Fibroblast of skin of right quadriceps (primary cell): ENCODE data around the gene DCT.
A peak's percentile ranks its signal among the peaks of the same experiment; 100 is the strongest.
"Not testable (repeated sequence)": the region's sequence is repeated elsewhere in the genome, so short reads cannot be mapped to it uniquely, and the experiment has no call there.

Experiments
- DNase-seq: peaks from one replicate; pipeline ENCODE4 v3.0.0-alpha.2; 2013

DCT gene

GRCh38 chr13:94479616-94480015, at the start of gene DCT:
Gene DCT (minus strand): TSS chr13:94479682. CDS start chr13:94479255, 427 bp downstream.
- DNase-seq: no peak

GRCh38 chr13:94526956-94527355, 47.5 kb upstream of the DCT start:
- DNase-seq: not testable (repeated sequence)

- no peak for DNase-seq
These were observed 46.3 kb upstream of the DCT start for GRCh38 chr13:94525781-94526180.

GRCh38 chr13:94524407-94524806, 44.9 kb upstream of the DCT start:
- DNase-seq: no peak

- DNase-seq: no peak
These were observed 40.5 kb upstream of the DCT start for GRCh38 chr13:94520001-94520400.

- DNase-seq: no peak
These were observed 37.0 kb upstream of the DCT start for GRCh38 chr13:94516456-94516855.

GRCh38 chr13:94515911-94516310, 36.4 kb upstream of the DCT start:
- no peak for DNase-seq

GRCh38 chr13:94515374-94515773, 35.9 kb upstream of the DCT start:
- DNase-seq: no peak

- no peak for DNase-seq
These were observed 33.5 kb upstream of the DCT start for GRCh38 chr13:94513026-94513425.

GRCh38 chr13:94505730-94506129, 26.2 kb upstream of the DCT start:
- DNase-seq: no peak

GRCh38 chr13:94503851-94504250, 24.4 kb upstream of the DCT start:
- no peak for DNase-seq

- not testable (repeated sequence) for DNase-seq
These were observed 19.3 kb upstream of the DCT start for GRCh38 chr13:94498831-94499230.

- no peak for DNase-seq
These were observed 16.3 kb upstream of the DCT start for GRCh38 chr13:94495806-94496205.

GRCh38 chr13:94494026-94494425, 14.5 kb upstream of the DCT start:
- DNase-seq: no peak

GRCh38 chr13:94487043-94487442, 7.6 kb upstream of the DCT start:
- no peak for DNase-seq

- no peak for DNase-seq
These were observed 4.5 kb upstream of the DCT start for GRCh38 chr13:94483970-94484369.

GRCh38 chr13:94481941-94482340, 2.5 kb upstream of the DCT start:
- DNase-seq: peak; percentile 63

GRCh38 chr13:94480672-94481145, 1.2 kb upstream of the DCT start:
- DNase-seq: peak; percentile 79

GRCh38 chr13:94478913-94479312, 569 bp downstream of the DCT start:
- no peak for DNase-seq

- DNase-seq: no peak
These were observed 9.4 kb downstream of the DCT start for GRCh38 chr13:94470126-94470525.

GRCh38 chr13:94464771-94465170, 14.7 kb downstream of the DCT start:
- no peak for DNase-seq

- no peak for DNase-seq
These were observed 16.8 kb downstream of the DCT start for GRCh38 chr13:94462670-94463069.

- DNase-seq: no peak
These were observed 20.4 kb downstream of the DCT start for GRCh38 chr13:94459116-94459515.

GRCh38 chr13:94455414-94455813, 24.1 kb downstream of the DCT start:
- DNase-seq: no peak

- DNase-seq: no peak
These were observed 24.6 kb downstream of the DCT start for GRCh38 chr13:94454906-94455305.

- no peak for DNase-seq
These were observed 25.1 kb downstream of the DCT start for GRCh38 chr13:94454334-94454733.
